ENCODE results near the gene TOM1L1. TPM values are rescaled to one million over a fixed set of nuclear protein-coding genes. Genes with fewer than 3 reads are reported as not detected.

The TOM1L1 gene
- total RNA-seq, 2 experiments from 2014 or later, result 1.2 to 1.3 TPM

GRCh38 chr17:54933921-54934320 is 33.3 kb downstream of the TOM1L1 start:
- Mint-ChIP-seq H3K4me1 (ENCODE audit: low read depth) (no peaks in the 10 kb centered on the region), H3K36me3 (ENCODE audit: low read depth) (no peaks in the 10 kb centered on the region), H3K4me3 (no peak overlapping the region), H3K27me3 (ENCODE audit: low read depth) (peaks cover 3% of the 10 kb centered on the region), H3K9me3 (no peaks in the 10 kb centered on the region), H3K27ac (no peak overlapping the region)
- intact Hi-C loops (cut with micrococcal nuclease), result no loop called here
- no peak for DNase-seq
- CTCF ChIA-PET, result no interaction called here

- DNase-seq, result no peak
- H3K27me3 Mint-ChIP-seq (ENCODE audit: low read depth), result peaks cover 3% of the 10 kb centered on the region
- H3K4me3 Mint-ChIP-seq, result no peak overlapping the region
- CTCF ChIA-PET, result interaction anchor here (0.7 kb wide), 1 partner anchor 70 kb away, joined by 3 read pairs; no protein-coding TSS in a partner anchor
- H3K36me3 Mint-ChIP-seq (ENCODE audit: low read depth), result no peaks in the 10 kb centered on the region
- H3K27ac Mint-ChIP-seq, result no peak overlapping the region
- no peaks in the 10 kb centered on the region for H3K4me1 Mint-ChIP-seq (ENCODE audit: low read depth)
- intact Hi-C loops (cut with micrococcal nuclease), result no loop called here
- no peaks in the 10 kb centered on the region for H3K9me3 Mint-ChIP-seq
Measured at GRCh38 chr17:54935471-54935870, 34.8 kb downstream of the TOM1L1 start.

GRCh38 chr17:54937018-54937417 is 36.4 kb downstream of the TOM1L1 start:
- peaks cover 3% of the 10 kb centered on the region for H3K27me3 Mint-ChIP-seq (ENCODE audit: low read depth)
- no peak overlapping the region for H3K27ac Mint-ChIP-seq
- CTCF ChIA-PET, result no interaction called here
- no peaks in the 10 kb centered on the region for H3K9me3 Mint-ChIP-seq
- no peak for DNase-seq
- H3K4me3 Mint-ChIP-seq, result no peak overlapping the region
- no peaks in the 10 kb centered on the region for H3K36me3 Mint-ChIP-seq (ENCODE audit: low read depth)
- intact Hi-C loops (cut with micrococcal nuclease), result no loop called here
- no peaks in the 10 kb centered on the region for H3K4me1 Mint-ChIP-seq (ENCODE audit: low read depth)

GRCh38 chr17:54937426-54937825 is 36.8 kb downstream of the TOM1L1 start:
- Mint-ChIP-seq H3K9me3 (no peaks in the 10 kb centered on the region), H3K27ac (no peak overlapping the region), H3K27me3 (ENCODE audit: low read depth) (peaks cover 3% of the 10 kb centered on the region), H3K36me3 (ENCODE audit: low read depth) (no peaks in the 10 kb centered on the region), H3K4me1 (ENCODE audit: low read depth) (no peaks in the 10 kb centered on the region), H3K4me3 (no peak overlapping the region)
- CTCF ChIA-PET, result no interaction called here
- no peak for DNase-seq
- intact Hi-C loops (cut with micrococcal nuclease), result no loop called here

- Mint-ChIP-seq H3K4me3 (no peak overlapping the region), H3K9me3 (no peaks in the 10 kb centered on the region), H3K27me3 (ENCODE audit: low read depth) (peaks cover 3% of the 10 kb centered on the region), H3K4me1 (ENCODE audit: low read depth) (no peaks in the 10 kb centered on the region), H3K36me3 (ENCODE audit: low read depth) (no peaks in the 10 kb centered on the region), H3K27ac (no peak overlapping the region)
- intact Hi-C loops (cut with micrococcal nuclease), result no loop called here
- no peak for DNase-seq
- CTCF ChIA-PET, result no interaction called here
Measured at GRCh38 chr17:54941285-54941684, 40.6 kb downstream of the TOM1L1 start.

GRCh38 chr17:54944796-54945195 is 44.1 kb downstream of the TOM1L1 start:
- H3K27me3 Mint-ChIP-seq (ENCODE audit: low read depth), result peaks cover 7% of the 10 kb centered on the region
- no peaks in the 10 kb centered on the region for H3K4me1 Mint-ChIP-seq (ENCODE audit: low read depth)
- no peak overlapping the region for H3K27ac Mint-ChIP-seq
- no peak for DNase-seq
- H3K36me3 Mint-ChIP-seq (ENCODE audit: low read depth), result no peaks in the 10 kb centered on the region
- CTCF ChIA-PET, result no interaction called here
- intact Hi-C loops (cut with micrococcal nuclease), result no loop called here
- no peaks in the 10 kb centered on the region for H3K9me3 Mint-ChIP-seq
- no peak overlapping the region for H3K4me3 Mint-ChIP-seq

- Mint-ChIP-seq H3K27ac (no peak overlapping the region), H3K27me3 (ENCODE audit: low read depth) (peaks cover 7% of the 10 kb centered on the region), H3K4me1 (ENCODE audit: low read depth) (no peaks in the 10 kb centered on the region), H3K36me3 (ENCODE audit: low read depth) (no peaks in the 10 kb centered on the region), H3K4me3 (no peak overlapping the region), H3K9me3 (no peaks in the 10 kb centered on the region)
- CTCF ChIA-PET, result no interaction called here
- no peak for DNase-seq
- intact Hi-C loops (cut with micrococcal nuclease), result no loop called here
Measured at GRCh38 chr17:54945231-54945630, 44.6 kb downstream of the TOM1L1 start.

GRCh38 chr17:54945671-54946070 is 45.0 kb downstream of the TOM1L1 start:
- H3K4me3 Mint-ChIP-seq, result no peak overlapping the region

GRCh38 chr17:54947396-54947795 is 46.7 kb downstream of the TOM1L1 start:
- Mint-ChIP-seq H3K27me3 (ENCODE audit: low read depth) (peaks cover 7% of the 10 kb centered on the region), H3K9me3 (no peaks in the 10 kb centered on the region), H3K27ac (no peak overlapping the region), H3K36me3 (ENCODE audit: low read depth) (peaks cover 5% of the 10 kb centered on the region), H3K4me3 (no peak overlapping the region), H3K4me1 (ENCODE audit: low read depth) (no peaks in the 10 kb centered on the region)
- CTCF ChIA-PET, result no interaction called here
- DNase-seq, result no peak
- intact Hi-C loops (cut with micrococcal nuclease), result no loop called here

More at GRCh38 chr17:54945671-54946070, 45.0 kb downstream of the TOM1L1 start:
- H3K27ac Mint-ChIP-seq, result no peak overlapping the region
- no peaks in the 10 kb centered on the region for H3K4me1 Mint-ChIP-seq (ENCODE audit: low read depth)
- peaks cover 7% of the 10 kb centered on the region for H3K27me3 Mint-ChIP-seq (ENCODE audit: low read depth)
- no peaks in the 10 kb centered on the region for H3K36me3 Mint-ChIP-seq (ENCODE audit: low read depth)
- intact Hi-C loops (cut with micrococcal nuclease), result no loop called here
- CTCF ChIA-PET, result no interaction called here
- no peak for DNase-seq
- H3K9me3 Mint-ChIP-seq, result no peaks in the 10 kb centered on the region

GRCh38 chr17:54948380-54948779 is 47.7 kb downstream of the TOM1L1 start:
- no peak overlapping the region for H3K27ac Mint-ChIP-seq
- intact Hi-C loops (cut with micrococcal nuclease), result no loop called here
- CTCF ChIA-PET, result no interaction called here
- no peaks in the 10 kb centered on the region for H3K4me1 Mint-ChIP-seq (ENCODE audit: low read depth)
- H3K36me3 Mint-ChIP-seq (ENCODE audit: low read depth), result peaks cover 8% of the 10 kb centered on the region
- DNase-seq, result no peak
- H3K27me3 Mint-ChIP-seq (ENCODE audit: low read depth), result peaks cover 7% of the 10 kb centered on the region
- no peak overlapping the region for H3K4me3 Mint-ChIP-seq
- no peaks in the 10 kb centered on the region for H3K9me3 Mint-ChIP-seq

GRCh38 chr17:54950116-54950515 is 49.5 kb downstream of the TOM1L1 start:
- Mint-ChIP-seq H3K4me1 (ENCODE audit: low read depth) (no peaks in the 10 kb centered on the region), H3K36me3 (ENCODE audit: low read depth) (peaks cover 8% of the 10 kb centered on the region), H3K9me3 (no peaks in the 10 kb centered on the region), H3K27ac (no peak overlapping the region), H3K4me3 (no peak overlapping the region), H3K27me3 (ENCODE audit: low read depth) (peaks cover 7% of the 10 kb centered on the region)
- intact Hi-C loops (cut with micrococcal nuclease), result no loop called here
- DNase-seq, result no peak
- CTCF ChIA-PET, result no interaction called here

- CTCF ChIA-PET, result no interaction called here
- Mint-ChIP-seq H3K36me3 (ENCODE audit: low read depth) (peaks cover 8% of the 10 kb centered on the region), H3K4me1 (ENCODE audit: low read depth) (no peaks in the 10 kb centered on the region), H3K27me3 (ENCODE audit: low read depth) (peaks cover 4% of the 10 kb centered on the region), H3K27ac (no peak overlapping the region), H3K4me3 (no peak overlapping the region), H3K9me3 (no peaks in the 10 kb centered on the region)
- intact Hi-C loops (cut with micrococcal nuclease), result no loop called here
- DNase-seq, result no peak
Measured at GRCh38 chr17:54951286-54951685, 50.6 kb downstream of the TOM1L1 start.

GRCh38 chr17:54956791-54957190 is 56.1 kb downstream of the TOM1L1 start:
- intact Hi-C loops (cut with micrococcal nuclease), result no loop called here
- DNase-seq, result no peak
- H3K9me3 Mint-ChIP-seq, result no peaks in the 10 kb centered on the region
- H3K4me3 Mint-ChIP-seq, result no peak overlapping the region
- no peak overlapping the region for H3K27ac Mint-ChIP-seq
- CTCF ChIA-PET, result interaction anchor here (0.6 kb wide), 1 partner anchor 308 kb away, joined by 3 read pairs; no protein-coding TSS in a partner anchor
- H3K36me3 Mint-ChIP-seq (ENCODE audit: low read depth), result peaks cover 20% of the 10 kb centered on the region
- no peaks in the 10 kb centered on the region for H3K4me1 Mint-ChIP-seq (ENCODE audit: low read depth)
- no peaks in the 10 kb centered on the region for H3K27me3 Mint-ChIP-seq (ENCODE audit: low read depth)

Measured in activated naive CD4-positive, alpha-beta T cell treated with anti-CD3 and anti-CD28 coated beads for 36 hours (primary cell).